ENCODE results near the gene TAMM41.
"Not testable (repeated sequence)": the region's sequence is repeated elsewhere in the genome, so short reads cannot be mapped to it uniquely, and the experiment has no call there.

The TAMM41 gene

GRCh38 chr3:11757929-11758328 is 88.8 kb downstream of the TAMM41 start:
- no peak for DNase-seq

- peak; percentile 10 for DNase-seq
Measured at GRCh38 chr3:11757441-11757875, 89.2 kb downstream of the TAMM41 start.

- DNase-seq, result no peak
Measured at GRCh38 chr3:11755276-11755675, 91.4 kb downstream of the TAMM41 start.

- not testable (repeated sequence) for DNase-seq
Measured at GRCh38 chr3:11752254-11752653, 94.4 kb downstream of the TAMM41 start.

GRCh38 chr3:11748306-11748705 is 98.4 kb downstream of the TAMM41 start:
- DNase-seq, result not testable (repeated sequence)

Measured in activated CD4-positive, alpha-beta T cell treated with anti-CD3 and anti-CD28 coated beads for 48 hours (primary cell).